SH-SY5Y (cell line): ENCODE data around the gene PWWP2B.

Experiments
- GATA2 ChIP-seq: IDR thresholded peaks from 2 replicates; pipeline ENCODE4 v1.6.1; 2011; ENCODE audit warnings: mild to moderate bottlenecking, low read depth, low read length
- GATA3 ChIP-seq: IDR thresholded peaks from 2 replicates; pipeline ENCODE4 v1.6.1; 2011; ENCODE audit warnings: low read depth, mild to moderate bottlenecking, low read length, moderate library complexity

DNA sequence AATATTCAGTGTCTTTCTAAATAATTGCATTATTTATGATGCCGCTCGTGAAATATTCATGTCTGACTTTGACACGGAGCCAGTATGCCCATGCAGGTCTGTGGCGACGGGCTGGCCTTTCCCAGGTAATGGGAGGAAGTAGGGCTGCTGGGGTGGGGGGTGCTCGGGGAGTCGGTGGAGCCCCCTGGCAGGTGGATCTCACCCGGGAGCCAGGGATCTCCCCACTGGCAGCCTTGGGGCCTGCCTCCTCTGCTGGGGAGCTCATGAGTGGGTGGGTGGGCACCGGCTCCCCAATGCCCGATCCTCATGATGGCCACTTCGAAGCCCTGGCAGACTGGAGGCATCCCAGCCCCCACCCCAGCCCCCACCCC lies 52.8 kb downstream of the PWWP2B start:
- no peak for TF ChIP-seq GATA3
- TF ChIP-seq GATA2: no peak
